COLO668 (cell line): ENCODE data around the gene BCAS1.

Experiments used
- DNase-seq: peaks from one replicate; lab custom pipeline; 2025; ENCODE audit not compliant: unreplicated experiment; lab: John Stamatoyannopoulos, UW

Gene BCAS1

DNA sequence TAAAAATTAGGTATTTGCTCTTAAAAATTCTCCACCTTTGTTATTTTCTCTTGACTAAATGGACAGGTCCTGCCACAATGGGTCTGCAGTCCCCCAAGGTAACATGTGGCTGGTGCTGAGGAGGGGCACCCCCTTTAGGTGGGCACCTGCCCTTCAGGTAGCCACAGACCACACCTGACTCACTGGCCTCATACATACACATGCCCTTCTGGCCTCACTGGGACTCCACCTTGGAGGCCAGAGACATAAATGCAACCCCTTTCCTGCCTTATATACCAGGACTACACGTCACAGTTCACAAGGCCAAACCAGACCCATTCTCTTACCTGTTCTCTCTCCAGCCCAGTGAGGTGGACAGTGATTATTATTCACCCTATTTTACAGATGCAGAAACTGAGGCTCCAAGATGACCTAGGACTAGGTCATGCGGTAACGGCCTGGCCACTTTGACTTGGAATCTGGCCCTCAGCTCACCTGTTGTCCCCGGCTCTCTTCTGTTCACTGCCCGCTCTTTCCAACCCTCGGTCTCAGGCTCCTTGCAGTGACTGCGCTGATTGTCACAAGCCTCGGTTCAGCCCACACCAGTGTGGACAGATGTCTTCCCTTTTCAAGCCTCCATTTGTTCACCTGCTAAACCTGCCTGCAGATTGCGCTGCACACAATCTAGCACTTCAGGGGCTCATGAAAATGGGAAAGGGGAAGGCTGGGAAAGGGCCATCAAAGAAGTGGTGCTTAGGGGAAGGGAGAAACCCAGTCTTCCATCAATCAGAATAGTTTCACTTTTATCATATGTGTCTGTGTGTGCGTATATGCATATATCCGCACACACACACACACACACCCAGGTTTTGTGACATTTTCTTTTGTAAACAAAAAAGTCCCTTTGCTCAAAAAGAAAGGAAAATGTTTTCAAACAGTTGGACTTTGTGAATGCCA, 121.7 kb downstream of the BCAS1 start:
- no peak for DNase-seq

DNA sequence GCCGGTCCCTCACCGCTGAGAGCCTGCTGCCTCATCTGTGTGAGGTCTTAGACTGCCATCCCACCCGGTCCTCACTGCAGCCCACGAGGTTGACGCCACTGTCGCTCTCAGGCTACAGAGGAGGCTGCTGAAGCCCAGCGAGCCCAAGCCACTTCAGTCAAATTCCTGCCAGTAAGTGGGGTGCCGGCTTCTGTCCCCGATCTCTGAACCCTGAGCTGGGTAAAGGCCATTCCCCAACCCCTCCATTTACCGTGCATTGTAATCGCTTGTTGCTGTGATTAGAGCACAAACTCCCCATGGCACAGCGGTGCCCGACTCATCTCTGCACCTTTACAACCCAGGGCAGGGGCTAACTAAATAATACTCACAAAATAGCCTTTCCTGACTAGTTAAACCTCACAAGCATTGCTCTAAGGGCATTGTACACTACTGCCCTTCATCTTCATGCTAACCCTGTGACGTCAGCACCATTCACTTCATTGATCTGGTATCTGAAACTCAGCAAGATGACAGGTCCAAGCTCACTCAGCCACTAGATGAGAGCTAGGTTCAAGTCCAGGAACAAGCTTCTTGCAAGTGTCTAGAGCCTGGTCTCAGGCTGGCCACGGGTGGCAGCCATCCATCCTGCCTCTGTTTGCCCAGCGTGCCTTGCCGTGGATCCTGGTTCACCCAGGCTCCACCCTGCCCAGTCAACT, 122.7 kb downstream of the BCAS1 start:
- DNase-seq = no peak

GRCh38 chr20:53946106-53946505, 124.3 kb downstream of the BCAS1 start:
- DNase-seq = no peak

- no peak for DNase-seq
Observed at GRCh38 chr20:53945478-53945877, 124.9 kb downstream of the BCAS1 start.

GRCh38 chr20:53944796-53945195, 125.6 kb downstream of the BCAS1 start:
- DNase-seq = no peak

DNA sequence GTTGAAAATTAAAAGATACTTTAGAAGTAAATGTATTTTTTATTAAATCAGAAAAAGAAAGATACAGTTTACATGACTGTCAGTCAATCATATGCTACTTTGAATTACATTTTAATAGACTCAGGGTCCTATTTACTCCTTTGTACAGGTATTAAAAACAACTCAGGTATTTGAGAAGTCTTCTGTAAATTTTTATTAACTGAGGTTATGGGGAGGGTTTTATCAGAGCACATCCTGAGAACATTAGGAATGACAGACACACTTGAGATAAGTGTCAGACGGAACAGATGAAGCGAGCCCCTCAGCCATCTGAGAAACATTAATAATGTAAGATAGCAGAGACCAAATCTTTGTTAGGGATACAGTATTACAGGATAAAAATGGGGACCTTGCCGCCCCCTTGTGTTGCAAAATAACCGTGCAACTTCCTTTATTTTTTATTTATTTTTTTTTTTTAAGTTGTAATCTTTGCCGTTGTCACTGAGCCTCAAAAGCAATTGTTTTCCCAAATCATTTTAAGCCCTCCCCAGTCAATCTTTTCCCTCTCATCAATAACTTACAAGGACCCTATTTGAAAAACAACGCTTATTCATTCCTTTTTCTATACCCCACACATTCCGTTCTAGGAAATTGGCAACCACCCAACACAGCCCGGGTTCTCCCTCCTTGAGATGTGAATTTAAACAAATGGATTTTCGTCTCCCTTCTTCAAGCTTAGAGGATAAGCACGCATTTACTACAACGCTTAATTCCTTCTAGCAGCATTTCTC, 126.7 kb downstream of the BCAS1 start:
- no peak for DNase-seq

GRCh38 chr20:53942973-53943372, 127.4 kb downstream of the BCAS1 start:
- no peak for DNase-seq

GRCh38 chr20:53942472-53942816, 128.0 kb downstream of the BCAS1 start:
- DNase-seq = no peak

GRCh38 chr20:53941680-53942471, 128.5 kb downstream of the BCAS1 start:
- DNase-seq = no peak

DNA sequence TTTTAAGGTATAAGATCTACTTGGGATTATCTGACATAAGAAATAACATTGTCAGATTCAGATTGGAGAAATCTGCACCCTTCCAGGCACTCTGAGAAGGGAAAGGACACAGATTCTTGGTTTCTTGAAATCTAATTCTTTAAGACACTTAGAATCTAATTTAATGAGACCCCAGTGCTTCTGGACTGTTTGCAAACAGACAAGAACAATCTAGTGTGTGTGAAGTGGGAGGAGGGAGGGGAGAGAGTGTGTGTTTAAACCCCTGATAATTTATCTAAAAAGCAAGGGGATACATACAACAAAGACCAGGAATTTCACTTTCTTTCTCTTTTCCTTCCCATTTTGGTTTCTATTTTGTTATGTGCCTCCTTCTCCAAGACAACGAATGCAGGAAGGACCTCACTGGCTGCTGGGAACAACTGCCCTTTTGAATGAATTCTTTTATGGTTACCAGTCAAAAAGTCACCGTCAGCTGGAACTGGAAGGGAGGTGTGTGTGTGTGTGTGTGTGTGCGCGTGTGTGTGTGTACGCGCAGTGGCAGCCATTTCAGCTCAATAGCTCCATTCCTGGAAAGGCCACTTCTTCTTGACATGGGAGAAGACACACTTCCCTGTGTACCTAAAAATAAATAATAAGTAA, 129.4 kb downstream of the BCAS1 start:
- DNase-seq = no peak

DNA sequence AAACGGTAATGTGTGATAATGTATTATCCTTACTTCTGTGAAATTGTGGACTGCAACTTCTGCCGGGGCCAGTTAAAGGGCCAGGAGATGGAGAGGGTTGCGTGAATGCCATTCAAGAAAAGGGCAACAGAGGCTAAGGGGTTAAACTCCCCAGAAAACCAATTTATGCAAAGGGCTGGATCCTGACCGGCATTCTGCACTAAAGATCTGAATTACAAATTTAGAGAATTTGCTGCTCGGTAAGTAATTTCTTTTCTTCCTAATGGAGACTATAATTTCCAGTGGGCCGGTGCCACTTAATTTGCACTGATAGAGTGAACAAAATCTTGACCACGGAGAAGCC, 130.1 kb downstream of the BCAS1 start:
- DNase-seq = no peak

- DNase-seq = peak; percentile 71
Observed at GRCh38 chr20:53939572-53940359, 130.6 kb downstream of the BCAS1 start.

DNA sequence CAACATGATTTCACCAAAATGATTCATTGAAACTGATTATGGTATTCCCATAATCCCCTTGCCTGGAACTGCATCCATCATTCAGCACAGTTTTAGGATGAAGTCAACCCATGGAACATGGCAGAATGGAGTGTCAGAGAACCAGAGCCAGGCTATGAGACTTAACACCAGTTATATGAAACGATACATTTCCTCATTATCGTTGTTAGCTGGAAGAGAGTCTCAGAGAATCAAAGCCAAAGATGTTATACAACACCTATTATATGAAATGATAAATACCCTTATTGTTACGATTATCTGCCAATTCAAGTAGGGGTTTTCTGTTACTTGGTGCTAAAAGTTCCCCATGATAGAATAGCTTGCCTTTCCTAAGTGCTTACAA, 131.2 kb downstream of the BCAS1 start:
- no peak for DNase-seq

GRCh38 chr20:53938739-53939138, 131.7 kb downstream of the BCAS1 start:
- no peak for DNase-seq

GRCh38 chr20:53937929-53938367, 132.4 kb downstream of the BCAS1 start:
- DNase-seq = no peak

- no peak for DNase-seq
Observed at GRCh38 chr20:53937339-53937741, 133.1 kb downstream of the BCAS1 start.

DNA sequence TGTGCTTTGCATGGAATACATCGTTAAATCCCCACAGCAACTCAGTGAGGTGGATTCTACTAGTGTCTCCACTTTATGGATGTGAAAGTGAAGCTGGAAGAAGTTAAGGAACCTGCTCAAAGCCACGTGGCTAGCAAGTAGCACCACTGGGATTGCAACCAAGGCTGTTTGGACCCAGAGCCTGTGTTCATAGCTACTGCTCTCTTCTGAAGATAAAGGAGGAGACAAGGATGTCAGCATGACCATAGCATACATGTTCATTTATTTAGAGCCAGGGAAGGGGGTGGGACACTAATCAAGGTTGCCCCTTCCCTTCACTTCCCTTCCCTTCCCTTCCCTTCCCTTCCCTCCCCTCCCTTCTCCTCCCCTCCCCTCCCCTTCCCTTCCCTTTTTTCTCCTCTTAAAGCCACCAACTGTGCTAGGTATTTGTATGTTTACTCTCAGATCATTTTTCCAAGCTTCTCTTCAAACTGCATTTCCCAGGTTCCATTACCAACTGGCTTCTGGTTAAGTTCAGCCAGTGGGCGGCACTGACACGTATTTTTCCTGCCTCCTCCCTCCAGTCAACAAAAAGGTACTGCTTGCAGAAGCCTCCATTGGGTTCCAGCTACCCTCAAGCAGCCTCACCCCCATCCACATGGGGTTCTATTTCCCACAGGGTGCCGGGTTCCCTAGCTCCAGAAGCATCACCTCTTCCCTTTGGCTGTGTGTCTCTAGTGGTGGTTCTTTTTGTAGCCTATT, 134.9 kb downstream of the BCAS1 start:
- no peak for DNase-seq

- no peak for DNase-seq
Observed at GRCh38 chr20:53934421-53935343, 135.7 kb downstream of the BCAS1 start.
